Measurements from ENCODE around the gene BICRAL. TPM values are rescaled to one million over a fixed set of nuclear protein-coding genes. Genes with fewer than 3 reads are reported as not detected.
"Not testable (repeated sequence)": the region's sequence is repeated elsewhere in the genome, so short reads cannot be mapped to it uniquely, and the experiment has no call there.

The BICRAL gene
- total RNA-seq, 2 donors from 2014 or later, result 21.0 to 26.2 TPM

GRCh38 chr6:42889815-42890214 is 108.0 kb downstream of the BICRAL start:
- H3K4me3 ChIP-seq, result peak overlapping the region; percentile 76 to 90
- H3K36me3 ChIP-seq, result peaks cover 7% of the 10 kb centered on the region in 2 donors
- WGBS, result 37% methylated on average over 4 of the region's 4 CpGs
- peak overlapping the region in 1 of 2 donors; percentile 86 for H3K27ac ChIP-seq
- TF ChIP-seq POLR2AphosphoS5 (IDR thresholded peaks at IDR 0.05) (no peak), POLR2A (IDR thresholded peaks at IDR 0.05) (no peak), CTCF (IDR thresholded peaks at IDR 0.05) (no peak)
- H3K27me3 ChIP-seq (replicated peaks; ENCODE audit: insufficient read depth), result no peaks in the 10 kb centered on the region
- no peak for DNase-seq (ENCODE audit: low spot score)
- no peaks in the 10 kb centered on the region for H3K9me3 ChIP-seq
- intact Hi-C loops (cut with DNase I), result no loop called here
- no peaks in the 10 kb centered on the region for H3K4me1 ChIP-seq (replicated peaks)

GRCh38 chr6:42890311-42891198 is 108.7 kb downstream of the BICRAL start:
- WGBS, result under 1% methylated on average over 61 of the region's 63 CpGs
- peak; percentile 91 for DNase-seq (ENCODE audit: low spot score)
- intact Hi-C loops (cut with DNase I), result no loop called here
- H3K36me3 ChIP-seq, result peaks cover 4 to 6% of the 10 kb centered on the region in 2 donors
- H3K4me1 ChIP-seq (replicated peaks), result no peaks in the 10 kb centered on the region
- peak in 2 of 4 experiments; percentile 2 to 12 for TF ChIP-seq CTCF (IDR thresholded peaks at IDR 0.05)
- peak; percentile 49 for TF ChIP-seq POLR2A (IDR thresholded peaks at IDR 0.05)
- TF ChIP-seq POLR2AphosphoS5 (IDR thresholded peaks at IDR 0.05), result peak; percentile 87
- H3K4me3 ChIP-seq, result peak overlapping the region; percentile 76 to 90
- no peaks in the 10 kb centered on the region for H3K27me3 ChIP-seq (replicated peaks; ENCODE audit: insufficient read depth)
- H3K9me3 ChIP-seq, result no peaks in the 10 kb centered on the region
- peak overlapping the region; percentile 78 to 86 for H3K27ac ChIP-seq

- TF ChIP-seq CTCF (IDR thresholded peaks at IDR 0.05) (no peak), POLR2A (IDR thresholded peaks at IDR 0.05) (no peak), POLR2AphosphoS5 (IDR thresholded peaks at IDR 0.05) (no peak)
- peak overlapping the region; percentile 78 to 86 for H3K27ac ChIP-seq
- H3K4me3 ChIP-seq, result peak overlapping the region; percentile 76 to 90
- no peaks in the 10 kb centered on the region for H3K36me3 ChIP-seq
- H3K4me1 ChIP-seq (replicated peaks), result no peaks in the 10 kb centered on the region
- H3K27me3 ChIP-seq (replicated peaks; ENCODE audit: insufficient read depth), result no peaks in the 10 kb centered on the region
- 40% methylated on average over 17 of the region's 17 CpGs for WGBS
- DNase-seq (ENCODE audit: low spot score), result no peak
- no peaks in the 10 kb centered on the region for H3K9me3 ChIP-seq
- intact Hi-C loops (cut with DNase I), result no loop called here
These were observed 109.4 kb downstream of the BICRAL start for GRCh38 chr6:42891199-42891722.

- H3K27me3 ChIP-seq (replicated peaks; ENCODE audit: insufficient read depth); intact Hi-C loops (cut with DNase I); H3K9me3 ChIP-seq; DNase-seq (ENCODE audit: low spot score); H3K27ac ChIP-seq; H3K4me3 ChIP-seq; H3K36me3 ChIP-seq; H3K4me1 ChIP-seq (replicated peaks): not testable (repeated sequence)
- 65% methylated on average over 19 of the region's 19 CpGs for WGBS
These were observed 112.4 kb downstream of the BICRAL start for GRCh38 chr6:42894041-42894828.

GRCh38 chr6:42896178-42896719 is 114.4 kb downstream of the BICRAL start:
- no peak overlapping the region for H3K4me3 ChIP-seq
- H3K9me3 ChIP-seq, result no peaks in the 10 kb centered on the region
- no peak for DNase-seq (ENCODE audit: low spot score)
- TF ChIP-seq POLR2AphosphoS5 (IDR thresholded peaks at IDR 0.05) (no peak), POLR2A (IDR thresholded peaks at IDR 0.05) (no peak), CTCF (IDR thresholded peaks at IDR 0.05) (no peak)
- H3K4me1 ChIP-seq (replicated peaks), result peaks cover 3% of the 10 kb centered on the region
- no peak overlapping the region for H3K27ac ChIP-seq
- WGBS, result 82% methylated on average over 10 of the region's 10 CpGs
- intact Hi-C loops (cut with DNase I), result no loop called here
- no peaks in the 10 kb centered on the region for H3K36me3 ChIP-seq
- no peaks in the 10 kb centered on the region for H3K27me3 ChIP-seq (replicated peaks; ENCODE audit: insufficient read depth)

Data from prostate gland (tissue), 2 donors.